SU-DHL-6 (cell line): ENCODE measurements around the gene SH3RF3.

ENCODE experiments used
- H2AFZ ChIP-seq: fragments of 200-600 bp; sonication (generic); 2 replicates; pipeline ENCODE4 v1.6.1; 2014; ENCODE audit warnings: low read depth, mild to moderate bottlenecking, moderate library complexity, mixed read lengths, antibody characterized with exemption, low read length; ENCODE audit not compliant: severe bottlenecking
- H3F3A ChIP-seq: fragments of 200-600 bp; shearing (Covaris generic); 2 replicates; pipeline ENCODE4 v1.6.0; 2016; ENCODE audit warnings: antibody characterized with exemption, mild to moderate bottlenecking; ENCODE audit not compliant: insufficient read depth
- H3K27ac ChIP-seq: fragments of 200-600 bp; sonication (generic); 2 replicates; pipeline ENCODE4 v1.5.1; 2016; ENCODE audit warnings: low read depth, mild to moderate bottlenecking, low read length, moderate library complexity, mixed read lengths
- H3K27me3 ChIP-seq: fragments of 200-600 bp; sonication (generic), shearing (Covaris generic); 2 replicates; pipeline ENCODE4 v1.6.0; 2014; ENCODE audit warnings: mild to moderate bottlenecking, low read length
- H3K36me3 ChIP-seq: fragments of 200-600 bp; sonication (generic); 2 replicates; pipeline ENCODE4 v1.6.1; 2014; ENCODE audit warnings: mild to moderate bottlenecking, low read length, mixed read lengths
- H3K4me2 ChIP-seq: fragments of 300-600, 200-600 bp; shearing (Covaris generic), sonication (generic); 2 replicates; pipeline ENCODE4 v1.6.0; 2014; ENCODE audit warnings: low read length, low read depth, mild to moderate bottlenecking; ENCODE audit not compliant: poor library complexity, severe bottlenecking
- H3K4me3 ChIP-seq: fragments of 200-600 bp; sonication (generic); 2 replicates; pipeline ENCODE4 v1.5.1; 2014; ENCODE audit warnings: antibody characterized with exemption, low read length, mild to moderate bottlenecking, mixed read lengths; ENCODE audit not compliant: insufficient read depth, poor library complexity, severe bottlenecking
- H3K79me2 ChIP-seq: fragments of 200-600 bp; sonication (generic); 2 replicates; pipeline ENCODE4 v1.6.1; 2014; ENCODE audit warnings: mild to moderate bottlenecking, low read length, moderate library complexity; ENCODE audit not compliant: insufficient read depth
- H3K9ac ChIP-seq: fragments of 200-600 bp; sonication (generic); 2 replicates; pipeline ENCODE4 v1.7.0; 2014; ENCODE audit warnings: mild to moderate bottlenecking, low read length
- H3K9me2 ChIP-seq: fragments of 200-600 bp; sonication (generic); replicated peaks from 2 replicates; pipeline ENCODE4 v1.6.1; 2014; ENCODE audit warnings: low read length; ENCODE audit not compliant: insufficient read depth
- H3K9me3 ChIP-seq: fragments of 200-600 bp; sonication (generic); 2 replicates; pipeline ENCODE4 v1.6.1; 2014; ENCODE audit warnings: low read length, mixed read lengths; ENCODE audit not compliant: insufficient read depth
- H4K20me1 ChIP-seq: fragments of 200-600 bp; sonication (generic); 2 replicates; pipeline ENCODE4 v1.6.1; 2014; ENCODE audit warnings: low read depth, mild to moderate bottlenecking, antibody characterized with exemption, low read length, moderate library complexity, mixed read lengths
- CTCF ChIP-seq: fragments of 200-600 bp; sonication (generic); IDR thresholded peaks from one replicate; pipeline ENCODE4 v1.5.1; 2017; ENCODE audit warnings: antibody characterized with exemption, mild to moderate bottlenecking, low read length, moderate library complexity; ENCODE audit not compliant: insufficient read depth, poor library complexity, severe bottlenecking
- EZH2phosphoT487 ChIP-seq: fragments of 200-600 bp; sonication (generic), shearing (Covaris generic); conservative IDR thresholded peaks from 2 replicates; pipeline ENCODE4 v1.6.1; 2018; ENCODE audit warnings: mild to moderate bottlenecking, antibody characterized with exemption, low read length, moderate library complexity, mixed read lengths

SH3RF3 gene

GRCh38 chr2:109304242-109304641 lies 175.2 kb downstream of the SH3RF3 start:
- no peak overlapping the region for H2AFZ ChIP-seq
- H3K9me3 ChIP-seq: no peaks in the 10 kb centered on the region
- TF ChIP-seq EZH2phosphoT487 (no peak), CTCF (no peak)
- H3K4me2 ChIP-seq: no peak overlapping the region
- no peaks in the 10 kb centered on the region for H3K27me3 ChIP-seq
- no peaks in the 10 kb centered on the region for H3K36me3 ChIP-seq
- H3K9ac ChIP-seq: no peak overlapping the region
- no peaks in the 10 kb centered on the region for H3K9me2 ChIP-seq
- H3K27ac ChIP-seq: no peak overlapping the region
- no peaks in the 10 kb centered on the region for H4K20me1 ChIP-seq
- no peaks in the 10 kb centered on the region for H3F3A ChIP-seq
- no peak overlapping the region for H3K4me3 ChIP-seq
- H3K79me2 ChIP-seq: no peaks in the 10 kb centered on the region

GRCh38 chr2:109304731-109305470 lies 175.9 kb downstream of the SH3RF3 start:
- Histone ChIP-seq H3K4me2 (no peak overlapping the region), H3F3A (no peaks in the 10 kb centered on the region)

GRCh38 chr2:109305490-109306167 lies 176.6 kb downstream of the SH3RF3 start:
- H3F3A ChIP-seq: no peaks in the 10 kb centered on the region
- no peak overlapping the region for H3K9ac ChIP-seq
- no peaks in the 10 kb centered on the region for H3K27me3 ChIP-seq

More at GRCh38 chr2:109304731-109305470, 175.9 kb downstream of the SH3RF3 start:
- H4K20me1 ChIP-seq: no peaks in the 10 kb centered on the region
- H2AFZ ChIP-seq: no peak overlapping the region
- H3K9me2 ChIP-seq: no peaks in the 10 kb centered on the region
- no peaks in the 10 kb centered on the region for H3K9me3 ChIP-seq
- no peak overlapping the region for H3K4me3 ChIP-seq
- no peak overlapping the region for H3K27ac ChIP-seq
- no peak overlapping the region for H3K9ac ChIP-seq
- no peaks in the 10 kb centered on the region for H3K79me2 ChIP-seq
- no peaks in the 10 kb centered on the region for H3K36me3 ChIP-seq
- no peaks in the 10 kb centered on the region for H3K27me3 ChIP-seq
- TF ChIP-seq CTCF: no peak

More at GRCh38 chr2:109305490-109306167, 176.6 kb downstream of the SH3RF3 start:
- no peak overlapping the region for H3K4me3 ChIP-seq
- TF ChIP-seq EZH2phosphoT487 (no peak), CTCF (no peak)
- no peaks in the 10 kb centered on the region for H4K20me1 ChIP-seq
- H2AFZ ChIP-seq: no peak overlapping the region
- H3K4me2 ChIP-seq: no peak overlapping the region
- H3K9me2 ChIP-seq: no peaks in the 10 kb centered on the region
- no peak overlapping the region for H3K27ac ChIP-seq
- no peaks in the 10 kb centered on the region for H3K36me3 ChIP-seq
- no peaks in the 10 kb centered on the region for H3K79me2 ChIP-seq
- H3K9me3 ChIP-seq: no peaks in the 10 kb centered on the region
